ENCODE data around the gene MBP. TPM values are rescaled to one million over a fixed set of nuclear protein-coding genes. Genes with fewer than 3 reads are reported as not detected.

The MBP gene
- polyA plus RNA-seq, 4 donors: 14.3 to 34.3 (median 23.0) TPM

DNA sequence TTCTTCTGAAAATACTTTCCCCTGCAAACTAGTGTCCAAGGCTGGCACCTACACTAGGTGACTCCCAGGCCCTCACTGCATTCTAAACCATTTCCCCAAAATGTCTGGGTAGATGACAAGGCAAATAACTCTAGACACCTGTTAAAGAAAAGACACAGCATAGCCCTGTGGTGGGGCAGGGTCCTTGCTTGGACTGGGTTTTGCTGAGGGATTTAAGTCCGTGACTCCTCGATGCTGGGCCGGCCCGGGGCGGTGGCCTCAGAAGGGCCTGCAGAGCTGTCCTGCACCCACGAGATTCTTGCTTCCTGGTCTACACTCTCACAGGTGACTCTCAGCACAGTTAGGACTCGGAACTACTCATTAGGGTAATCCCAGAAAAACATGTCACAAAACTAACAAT lies 55.2 kb downstream of the MBP start:
- Histone ChIP-seq H3K27ac (ENCODE audit: low read depth in 1 of 3, low read length in 2 of 3) (no peak overlapping the region), H3K4me1 (ENCODE audit: control insufficient read depth in 3 of 3, insufficient read depth in 2 of 3, low read depth in 1 of 3, low read length in 2 of 3) (peaks cover 0 to 11% (median 0%) of the 10 kb centered on the region in 3 donors), H3K9me3 (ENCODE audit: control insufficient read depth in 2 of 2, insufficient read depth in 1 of 2, low read depth in 1 of 2, low read length in 1 of 2) (no peaks in the 10 kb centered on the region), H3K4me3 (ENCODE audit: low read depth in 1 of 3, low read length in 3 of 3) (no peak overlapping the region), H3K36me3 (ENCODE audit: control insufficient read depth in 3 of 3, insufficient read depth in 2 of 3, low read depth in 1 of 3, low read length in 3 of 3) (peaks cover 0 to 35% (median 0%) of the 10 kb centered on the region in 3 donors), H3K27me3 (ENCODE audit: control insufficient read depth in 3 of 3, insufficient read depth in 3 of 3, low read length in 3 of 3) (no peaks in the 10 kb centered on the region)
- FAIRE-seq (no peak), DNase-seq (no peak)
- 91 to 93% (median 93%) methylated on average over 7 of the region's 7 CpGs for WGBS, 3 donors

DNA sequence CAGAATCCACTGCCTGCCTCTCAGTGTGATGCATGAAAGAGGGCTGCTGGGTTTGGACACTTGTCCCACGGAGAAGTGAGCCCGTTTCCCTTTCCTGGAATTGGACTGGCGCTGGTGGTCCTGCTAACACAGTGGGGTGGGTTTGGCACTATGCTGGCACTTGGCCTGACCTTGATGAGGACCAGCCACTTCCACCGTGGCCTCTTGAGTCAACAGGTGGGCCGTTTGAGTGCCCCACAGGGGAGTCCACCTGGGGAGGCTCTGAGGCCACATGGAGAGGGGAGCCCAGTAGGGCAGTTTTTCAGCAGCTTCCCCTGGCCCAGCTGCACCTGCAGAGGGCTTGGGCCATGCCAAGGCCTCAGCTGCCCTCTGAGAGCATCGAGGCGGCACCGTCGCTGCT lies 56.5 kb downstream of the MBP start:
- DNase-seq (no peak), FAIRE-seq (no peak)
- H3K27me3 ChIP-seq (ENCODE audit: control insufficient read depth in 3 of 3, insufficient read depth in 3 of 3, low read length in 3 of 3): no peaks in the 10 kb centered on the region
- no peak overlapping the region for H3K4me3 ChIP-seq (ENCODE audit: low read depth in 1 of 3, low read length in 3 of 3)
- H3K4me1 ChIP-seq (ENCODE audit: control insufficient read depth in 3 of 3, insufficient read depth in 2 of 3, low read depth in 1 of 3, low read length in 2 of 3): peaks cover 0 to 16% (median 8%) of the 10 kb centered on the region in 3 donors
- H3K27ac ChIP-seq (ENCODE audit: low read depth in 1 of 3, low read length in 2 of 3): no peak overlapping the region
- 89 to 92% (median 92%) methylated on average over 9 of the region's 9 CpGs for WGBS, 3 donors
- H3K9me3 ChIP-seq (ENCODE audit: control insufficient read depth in 2 of 2, insufficient read depth in 1 of 2, low read depth in 1 of 2, low read length in 1 of 2): no peaks in the 10 kb centered on the region
- H3K36me3 ChIP-seq (ENCODE audit: control insufficient read depth in 3 of 3, insufficient read depth in 2 of 3, low read depth in 1 of 3, low read length in 3 of 3): peaks cover 0 to 35% (median 0%) of the 10 kb centered on the region in 3 donors

DNA sequence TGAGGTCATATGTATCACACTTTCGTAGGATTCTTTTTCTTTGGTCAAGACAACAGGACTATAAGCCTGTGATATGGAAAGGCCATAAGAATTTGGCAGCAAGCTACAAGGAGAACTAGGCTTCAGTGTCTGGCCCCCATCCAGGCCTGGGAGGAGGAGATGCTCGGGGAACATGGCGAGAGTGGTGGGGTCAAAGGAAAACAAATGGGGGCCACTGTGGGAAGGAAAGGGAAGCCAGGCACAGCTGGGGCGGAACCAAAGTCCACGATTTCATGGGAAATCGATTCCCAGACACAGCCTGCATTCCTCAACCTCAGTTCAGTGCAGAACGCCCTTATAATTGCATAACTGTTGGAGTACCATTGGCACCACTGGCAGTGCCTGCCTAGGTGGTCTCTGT lies 58.2 kb downstream of the MBP start:
- H3K27me3 ChIP-seq (ENCODE audit: control insufficient read depth in 3 of 3, insufficient read depth in 3 of 3, low read length in 3 of 3): no peaks in the 10 kb centered on the region
- H3K9me3 ChIP-seq (ENCODE audit: control insufficient read depth in 2 of 2, insufficient read depth in 1 of 2, low read depth in 1 of 2, low read length in 1 of 2): no peaks in the 10 kb centered on the region
- FAIRE-seq (no peak), DNase-seq (no peak)
- H3K27ac ChIP-seq (ENCODE audit: low read depth in 1 of 3, low read length in 2 of 3): peak overlapping the region in 1 of 3 donors; percentile 6
- WGBS, 3 donors: 79 to 94% (median 81%) methylated on average over 7 of the region's 7 CpGs
- H3K4me1 ChIP-seq (ENCODE audit: control insufficient read depth in 3 of 3, insufficient read depth in 2 of 3, low read depth in 1 of 3, low read length in 2 of 3): peaks cover 1 to 16% (median 9%) of the 10 kb centered on the region in 3 donors
- H3K36me3 ChIP-seq (ENCODE audit: control insufficient read depth in 3 of 3, insufficient read depth in 2 of 3, low read depth in 1 of 3, low read length in 3 of 3): peaks cover 0 to 41% (median 0%) of the 10 kb centered on the region in 3 donors
- H3K4me3 ChIP-seq (ENCODE audit: low read depth in 1 of 3, low read length in 3 of 3): no peak overlapping the region

GRCh38 chr18:77073336-77074093 lies 59.1 kb downstream of the MBP start:
- peaks cover 2 to 17% (median 16%) of the 10 kb centered on the region in 3 donors for H3K4me1 ChIP-seq (ENCODE audit: control insufficient read depth in 3 of 3, insufficient read depth in 2 of 3, low read depth in 1 of 3, low read length in 2 of 3)
- DNase-seq (no peak), FAIRE-seq (no peak)
- H3K4me3 ChIP-seq (ENCODE audit: low read depth in 1 of 3, low read length in 3 of 3): no peak overlapping the region
- H3K27ac ChIP-seq (ENCODE audit: low read depth in 1 of 3, low read length in 2 of 3): peak overlapping the region in 2 of 3 donors; percentile 6 to 18
- WGBS, 3 donors: 77 to 85% (median 84%) methylated on average over 9 of the region's 9 CpGs
- peaks cover 0 to 34% (median 0%) of the 10 kb centered on the region in 3 donors for H3K36me3 ChIP-seq (ENCODE audit: control insufficient read depth in 3 of 3, insufficient read depth in 2 of 3, low read depth in 1 of 3, low read length in 3 of 3)
- H3K9me3 ChIP-seq (ENCODE audit: control insufficient read depth in 2 of 2, insufficient read depth in 1 of 2, low read depth in 1 of 2, low read length in 1 of 2): no peaks in the 10 kb centered on the region
- no peaks in the 10 kb centered on the region for H3K27me3 ChIP-seq (ENCODE audit: control insufficient read depth in 3 of 3, insufficient read depth in 3 of 3, low read length in 3 of 3)

DNA sequence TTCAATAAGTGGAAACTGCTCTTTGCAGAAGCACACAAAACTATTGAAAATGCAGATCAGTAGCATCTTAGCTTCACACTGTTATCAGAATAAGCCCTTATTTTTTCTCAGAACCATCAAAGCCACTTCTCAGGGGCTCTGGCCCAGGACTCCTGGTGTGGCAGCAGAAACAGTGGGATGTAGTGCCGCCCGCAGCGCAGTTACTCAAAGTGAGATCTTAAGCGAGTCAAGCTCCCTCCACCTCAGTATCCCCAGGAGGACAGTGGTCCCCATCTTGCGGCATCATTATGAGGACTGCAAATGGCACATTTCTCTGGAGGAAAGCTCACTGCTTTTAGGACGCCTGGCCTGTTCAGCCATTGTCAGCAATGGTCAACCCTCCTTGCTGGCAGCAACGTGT lies 60.0 kb downstream of the MBP start:
- peaks cover 2 to 26% (median 16%) of the 10 kb centered on the region in 3 donors for H3K4me1 ChIP-seq (ENCODE audit: control insufficient read depth in 3 of 3, insufficient read depth in 2 of 3, low read depth in 1 of 3, low read length in 2 of 3)
- H3K27ac ChIP-seq (ENCODE audit: low read depth in 1 of 3, low read length in 2 of 3): peak overlapping the region in 2 of 3 donors; percentile 32
- 94 to 98% (median 94%) methylated on average over 7 of the region's 7 CpGs for WGBS, 3 donors
- H3K36me3 ChIP-seq (ENCODE audit: control insufficient read depth in 3 of 3, insufficient read depth in 2 of 3, low read depth in 1 of 3, low read length in 3 of 3): peaks cover 0 to 29% (median 0%) of the 10 kb centered on the region in 3 donors
- H3K27me3 ChIP-seq (ENCODE audit: control insufficient read depth in 3 of 3, insufficient read depth in 3 of 3, low read length in 3 of 3): no peaks in the 10 kb centered on the region
- no peak for FAIRE-seq
- H3K9me3 ChIP-seq (ENCODE audit: control insufficient read depth in 2 of 2, insufficient read depth in 1 of 2, low read depth in 1 of 2, low read length in 1 of 2): no peaks in the 10 kb centered on the region
- DNase-seq: no peak
- no peak overlapping the region for H3K4me3 ChIP-seq (ENCODE audit: low read depth in 1 of 3, low read length in 3 of 3)

DNA sequence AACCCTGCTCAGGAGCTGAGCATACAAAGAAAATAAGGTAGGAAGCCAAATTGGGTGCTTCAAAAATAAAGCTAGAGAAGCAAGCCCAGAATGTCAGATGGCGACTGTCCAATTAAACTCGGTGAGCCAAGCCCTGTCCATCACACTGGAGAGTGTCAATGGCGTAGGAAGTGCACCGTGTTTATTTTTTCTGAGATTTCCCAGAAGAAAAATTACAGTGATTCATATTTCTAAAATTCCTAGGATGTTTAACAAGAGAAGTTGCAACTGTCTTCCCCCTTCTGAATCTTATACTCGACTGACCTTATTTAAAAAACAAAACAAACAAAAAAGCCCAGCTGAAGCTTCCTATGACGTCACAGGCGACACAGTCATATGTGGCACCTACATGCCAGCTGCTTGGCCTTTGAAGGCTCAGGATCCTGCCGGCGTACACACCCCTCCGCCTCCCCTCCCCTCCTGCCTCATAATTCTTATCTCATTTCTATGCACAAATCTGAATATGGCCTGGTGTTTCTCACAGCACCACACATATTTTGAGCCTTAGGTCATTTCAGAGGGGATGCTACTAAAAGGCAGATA lies 60.8 kb downstream of the MBP start:
- peak overlapping the region in 2 of 3 donors; percentile 32 to 67 for H3K27ac ChIP-seq (ENCODE audit: low read depth in 1 of 3, low read length in 2 of 3)
- H3K4me1 ChIP-seq (ENCODE audit: control insufficient read depth in 3 of 3, insufficient read depth in 2 of 3, low read depth in 1 of 3, low read length in 2 of 3): peaks cover 2 to 33% (median 21%) of the 10 kb centered on the region in 3 donors
- no peak for FAIRE-seq
- peaks cover 0 to 29% (median 0%) of the 10 kb centered on the region in 3 donors for H3K36me3 ChIP-seq (ENCODE audit: control insufficient read depth in 3 of 3, insufficient read depth in 2 of 3, low read depth in 1 of 3, low read length in 3 of 3)
- DNase-seq: peak in 1 of 2 donors; percentile 43
- WGBS, 3 donors: 50 to 75% (median 64%) methylated on average over 10 of the region's 10 CpGs
- H3K4me3 ChIP-seq (ENCODE audit: low read depth in 1 of 3, low read length in 3 of 3): no peak overlapping the region
- no peaks in the 10 kb centered on the region for H3K27me3 ChIP-seq (ENCODE audit: control insufficient read depth in 3 of 3, insufficient read depth in 3 of 3, low read length in 3 of 3)
- H3K9me3 ChIP-seq (ENCODE audit: control insufficient read depth in 2 of 2, insufficient read depth in 1 of 2, low read depth in 1 of 2, low read length in 1 of 2): no peaks in the 10 kb centered on the region

- Histone ChIP-seq H3K4me1 (ENCODE audit: control insufficient read depth in 3 of 3, insufficient read depth in 2 of 3, low read depth in 1 of 3, low read length in 2 of 3) (peaks cover 4 to 33% (median 26%) of the 10 kb centered on the region in 3 donors), H3K36me3 (ENCODE audit: control insufficient read depth in 3 of 3, insufficient read depth in 2 of 3, low read depth in 1 of 3, low read length in 3 of 3) (peaks cover 0 to 24% (median 0%) of the 10 kb centered on the region in 3 donors), H3K9me3 (ENCODE audit: control insufficient read depth in 2 of 2, insufficient read depth in 1 of 2, low read depth in 1 of 2, low read length in 1 of 2) (no peaks in the 10 kb centered on the region), H3K27ac (ENCODE audit: low read depth in 1 of 3, low read length in 2 of 3) (peak overlapping the region in 2 of 3 donors; percentile 32 to 67), H3K4me3 (ENCODE audit: low read depth in 1 of 3, low read length in 3 of 3) (no peak overlapping the region), H3K27me3 (ENCODE audit: control insufficient read depth in 3 of 3, insufficient read depth in 3 of 3, low read length in 3 of 3) (no peaks in the 10 kb centered on the region)
- FAIRE-seq (no peak), DNase-seq (peak in 1 of 2 donors; percentile 48)
- 73 to 75% (median 73%) methylated on average over 2 of the region's 2 CpGs for WGBS, 3 donors
These were observed 61.5 kb downstream of the MBP start for GRCh38 chr18:77071061-77071460.

GRCh38 chr18:77070627-77071026 lies 62.0 kb downstream of the MBP start:
- H3K36me3 ChIP-seq (ENCODE audit: control insufficient read depth in 3 of 3, insufficient read depth in 2 of 3, low read depth in 1 of 3, low read length in 3 of 3): peaks cover 0 to 26% (median 1%) of the 10 kb centered on the region in 3 donors
- no peaks in the 10 kb centered on the region for H3K27me3 ChIP-seq (ENCODE audit: control insufficient read depth in 3 of 3, insufficient read depth in 3 of 3, low read length in 3 of 3)
- H3K9me3 ChIP-seq (ENCODE audit: control insufficient read depth in 2 of 2, insufficient read depth in 1 of 2, low read depth in 1 of 2, low read length in 1 of 2): no peaks in the 10 kb centered on the region
- peaks cover 4 to 33% (median 26%) of the 10 kb centered on the region in 3 donors for H3K4me1 ChIP-seq (ENCODE audit: control insufficient read depth in 3 of 3, insufficient read depth in 2 of 3, low read depth in 1 of 3, low read length in 2 of 3)
- no peak overlapping the region for H3K4me3 ChIP-seq (ENCODE audit: low read depth in 1 of 3, low read length in 3 of 3)
- DNase-seq (no peak), FAIRE-seq (no peak)
- WGBS, 3 donors: 87 to 96% (median 87%) methylated on average over 16 of the region's 16 CpGs
- no peak overlapping the region for H3K27ac ChIP-seq (ENCODE audit: low read depth in 1 of 3, low read length in 2 of 3)

Measured in small intestine (tissue), 7 donors.